GM11168 (cell line): ENCODE data around the gene ACAP3.

Experiments
- in situ Hi-C: fragments of 300-500 bp; cut with MboI; formaldehyde crosslinking; loops from one replicate; pipeline ENCODE4 v1.12.0; 2022; ENCODE audit warnings: low sequenced_read_pairs; ENCODE audit not compliant: unreplicated experiment

The ACAP3 gene

GRCh38 chr1:1332031-1332755, 24.5 kb upstream of the ACAP3 start:
- in situ Hi-C loops = no loop called here

- in situ Hi-C loops = no loop called here
Measured at GRCh38 chr1:1331068-1331965, 23.6 kb upstream of the ACAP3 start, which contains the start of gene TAS1R3. TAS1R3 (plus strand) TSS chr1:1331280; CDS start chr1:1331346, 66 bp downstream.

GRCh38 chr1:1330366-1331067, 22.8 kb upstream of the ACAP3 start:
- in situ Hi-C loops = no loop called here

GRCh38 chr1:1329304-1330210, 21.8 kb upstream of the ACAP3 start:
- in situ Hi-C loops = no loop called here

- in situ Hi-C loops = no loop called here
Measured at GRCh38 chr1:1328254-1328653, 20.5 kb upstream of the ACAP3 start.

- in situ Hi-C loops = no loop called here
Measured at GRCh38 chr1:1327291-1327690, 19.6 kb upstream of the ACAP3 start.

- in situ Hi-C loops = no loop called here
Measured at GRCh38 chr1:1326075-1326605, 18.4 kb upstream of the ACAP3 start.

GRCh38 chr1:1325288-1326074, 17.8 kb upstream of the ACAP3 start:
- in situ Hi-C loops = no loop called here

- in situ Hi-C loops = no loop called here
Measured at GRCh38 chr1:1324524-1325287, 17.0 kb upstream of the ACAP3 start, which contains the start of the genes CPTP and INTS11. CPTP (plus strand) TSS chr1:1324802; CDS start chr1:1326911, 2,109 bp downstream. INTS11 (minus strand) TSS chr1:1324660; CDS start chr1:1324608, 52 bp downstream.

- in situ Hi-C loops = no loop called here
Measured at GRCh38 chr1:1324084-1324523, 16.4 kb upstream of the ACAP3 start.

- in situ Hi-C loops = no loop called here
Measured at GRCh38 chr1:1322952-1323351, 15.2 kb upstream of the ACAP3 start.

- in situ Hi-C loops = no loop called here
Measured at GRCh38 chr1:1322418-1322817, 14.7 kb upstream of the ACAP3 start.

GRCh38 chr1:1321477-1321876, 13.7 kb upstream of the ACAP3 start:
- in situ Hi-C loops = no loop called here

- in situ Hi-C loops = no loop called here
Measured at GRCh38 chr1:1320666-1321448, 13.1 kb upstream of the ACAP3 start.

- in situ Hi-C loops = no loop called here
Measured at GRCh38 chr1:1319646-1319941, 11.9 kb upstream of the ACAP3 start.

GRCh38 chr1:1318777-1319645, 11.3 kb upstream of the ACAP3 start:
- in situ Hi-C loops = no loop called here
